Large intestine (tissue), 3 donors: ENCODE measurements around the gene PDE6D. TPM values are rescaled to one million over a fixed set of nuclear protein-coding genes. Genes with fewer than 3 reads are reported as not detected.
"Not testable (repeated sequence)": the region's sequence is repeated elsewhere in the genome, so short reads cannot be mapped to it uniquely, and the experiment has no call there.

ENCODE experiments used
- DNase-seq, 2 donors: peaks; one replicate each; pipeline versions ENCODE4 v3.0.0 to v3.0.0-alpha.2; 2013
- H3K27ac ChIP-seq: one replicate; pipeline ENCODE4 v1.5.1; 2013; ENCODE audit warnings: low read length
- H3K27me3 ChIP-seq: 2 replicates; pipeline ENCODE4 v1.6.1; 2013; ENCODE audit warnings: low read length; ENCODE audit not compliant: control insufficient read depth, insufficient read depth
- H3K36me3 ChIP-seq: 2 replicates; pipeline ENCODE4 v1.6.1; 2013; ENCODE audit warnings: low read length; ENCODE audit not compliant: control insufficient read depth, insufficient read depth
- H3K4me1 ChIP-seq: one replicate; pipeline ENCODE4 v1.6.1; 2013; ENCODE audit warnings: low read length; ENCODE audit not compliant: control insufficient read depth, insufficient read depth
- H3K4me3 ChIP-seq: one replicate; pipeline ENCODE4 v1.5.1; 2013; ENCODE audit warnings: low read length
- H3K9me3 ChIP-seq: one replicate; pipeline ENCODE4 v1.6.1; 2013; ENCODE audit warnings: mild to moderate bottlenecking, low read depth, low read length, moderate library complexity; ENCODE audit not compliant: control insufficient read depth
- WGBS: methylation state at CpG from one replicate; pipeline ENCODE4 v1.1.5; 2013; ENCODE audit warnings: low lambda C conversion rate; ENCODE audit not compliant: insufficient coverage; 5-methylcytosine and 5-hydroxymethylcytosine counted together
- polyA plus RNA-seq: library from polyadenylated mRNA; unstranded; fragments of 120-200 nt; gene quantifications from one replicate; pipeline ENCODE4 v1.2.1, GENCODE V29; 2013

PDE6D gene
- polyA plus RNA-seq, 1 donor = 16.6 TPM

DNA sequence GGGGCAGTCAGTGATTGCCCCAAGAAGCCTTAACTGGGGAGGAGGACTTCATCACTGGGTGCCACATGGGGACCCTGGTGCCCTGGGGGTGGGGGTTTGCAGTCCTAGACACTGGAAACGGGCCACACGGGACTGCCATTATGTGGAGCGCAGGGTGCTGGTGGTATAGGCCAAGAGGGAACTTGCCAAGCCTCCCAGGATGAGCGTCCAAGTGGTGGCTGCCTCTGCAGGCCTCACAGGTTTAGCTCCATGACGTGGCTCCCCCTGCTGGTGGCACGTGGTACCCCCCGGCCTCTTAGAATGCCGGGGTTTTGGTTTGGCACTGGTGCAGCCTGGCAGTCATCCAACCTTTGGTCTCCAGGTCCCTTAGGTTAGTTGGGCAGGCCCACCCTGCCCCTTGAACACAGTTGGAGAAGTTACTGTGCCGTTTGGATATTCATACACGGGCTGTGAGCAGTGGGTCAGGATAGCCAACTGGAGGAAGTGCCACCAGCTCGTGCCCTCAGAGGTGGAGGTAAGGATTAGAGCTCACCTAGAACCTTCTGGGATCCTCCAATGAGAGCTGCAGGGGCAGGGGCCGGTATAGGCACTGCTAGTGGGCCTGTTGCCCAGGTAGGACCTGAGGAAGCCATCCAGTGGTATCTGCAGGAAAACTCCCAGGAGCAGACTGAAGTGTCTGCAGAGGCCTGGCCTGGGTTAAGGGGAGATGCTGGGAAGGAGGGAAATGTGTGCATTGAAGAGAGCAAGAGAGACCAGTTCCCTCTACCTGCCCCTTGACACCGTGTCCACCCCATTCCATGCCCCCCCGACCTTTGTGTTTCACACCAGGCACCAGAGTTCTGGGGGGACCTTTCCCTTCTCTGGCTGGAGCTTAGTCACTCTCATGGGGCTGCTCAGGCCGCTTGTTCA, 67.1 kb downstream of the PDE6D start:
- peaks cover 27% of the 10 kb centered on the region for H3K36me3 ChIP-seq
- no CpG with 5 or more reads among the region's 15 CpGs for whole genome bisulfite sequencing
- DNase-seq = peak; percentile 73 to 80
- no peaks in the 10 kb centered on the region for H3K27me3 ChIP-seq
- peaks cover 8% of the 10 kb centered on the region for H3K9me3 ChIP-seq
- peaks cover 19% of the 10 kb centered on the region for H3K4me1 ChIP-seq
- no peak overlapping the region for H3K4me3 ChIP-seq
- peak overlapping the region; percentile 43 for H3K27ac ChIP-seq

- not testable (repeated sequence) for H3K27me3 ChIP-seq, DNase-seq, H3K4me3 ChIP-seq, H3K9me3 ChIP-seq, H3K27ac ChIP-seq
- Histone ChIP-seq H3K36me3 (peaks cover 27% of the 10 kb centered on the region), H3K4me1 (peaks cover 19% of the 10 kb centered on the region)
Observed at GRCh38 chr2:231713406-231713729, 67.7 kb downstream of the PDE6D start.

DNA sequence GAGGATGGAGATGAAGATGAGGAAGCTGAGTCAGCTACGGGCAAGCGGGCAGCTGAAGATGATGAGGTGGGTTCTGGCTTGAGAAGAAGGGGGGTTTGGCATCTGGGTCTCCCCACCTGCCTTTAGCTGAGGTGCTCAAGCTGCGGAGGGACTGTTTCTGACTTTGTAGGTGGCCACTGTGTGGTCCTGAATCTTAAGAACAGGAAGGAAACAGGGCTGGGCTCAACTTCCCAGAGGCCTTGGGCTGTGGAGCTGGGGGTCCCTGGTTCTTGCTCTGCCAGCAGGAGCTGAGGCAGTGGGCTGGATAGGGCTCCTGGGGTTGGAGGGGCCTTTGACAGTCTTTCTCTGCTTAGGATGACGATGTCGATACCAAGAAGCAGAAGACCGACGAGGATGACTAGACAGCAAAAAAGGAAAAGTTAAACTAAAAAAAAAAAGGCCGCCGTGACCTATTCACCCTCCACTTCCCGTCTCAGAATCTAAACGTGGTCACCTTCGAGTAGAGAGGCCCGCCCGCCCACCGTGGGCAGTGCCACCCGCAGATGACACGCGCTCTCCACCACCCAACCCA, 68.5 kb downstream of the PDE6D start:
- Histone ChIP-seq H3K9me3 (peaks cover 10% of the 10 kb centered on the region), H3K4me3 (peak overlapping the region; percentile 7), H3K4me1 (peaks cover 21% of the 10 kb centered on the region), H3K36me3 (peaks cover 27% of the 10 kb centered on the region)
- not testable (repeated sequence) for H3K27ac ChIP-seq, H3K27me3 ChIP-seq, DNase-seq
- whole genome bisulfite sequencing = no CpG with 5 or more reads among the region's 18 CpGs

- no CpG with 5 or more reads among the region's 9 CpGs for WGBS
- DNase-seq = no peak
- peak overlapping the region; percentile 8 for H3K27ac ChIP-seq
- peaks cover 9% of the 10 kb centered on the region for H3K9me3 ChIP-seq
- H3K4me1 ChIP-seq = peaks cover 22% of the 10 kb centered on the region
- no peaks in the 10 kb centered on the region for H3K27me3 ChIP-seq
- H3K4me3 ChIP-seq = peak overlapping the region; percentile 89
- peaks cover 27% of the 10 kb centered on the region for H3K36me3 ChIP-seq
Observed at GRCh38 chr2:231711677-231712450, 69.2 kb downstream of the PDE6D start.

DNA sequence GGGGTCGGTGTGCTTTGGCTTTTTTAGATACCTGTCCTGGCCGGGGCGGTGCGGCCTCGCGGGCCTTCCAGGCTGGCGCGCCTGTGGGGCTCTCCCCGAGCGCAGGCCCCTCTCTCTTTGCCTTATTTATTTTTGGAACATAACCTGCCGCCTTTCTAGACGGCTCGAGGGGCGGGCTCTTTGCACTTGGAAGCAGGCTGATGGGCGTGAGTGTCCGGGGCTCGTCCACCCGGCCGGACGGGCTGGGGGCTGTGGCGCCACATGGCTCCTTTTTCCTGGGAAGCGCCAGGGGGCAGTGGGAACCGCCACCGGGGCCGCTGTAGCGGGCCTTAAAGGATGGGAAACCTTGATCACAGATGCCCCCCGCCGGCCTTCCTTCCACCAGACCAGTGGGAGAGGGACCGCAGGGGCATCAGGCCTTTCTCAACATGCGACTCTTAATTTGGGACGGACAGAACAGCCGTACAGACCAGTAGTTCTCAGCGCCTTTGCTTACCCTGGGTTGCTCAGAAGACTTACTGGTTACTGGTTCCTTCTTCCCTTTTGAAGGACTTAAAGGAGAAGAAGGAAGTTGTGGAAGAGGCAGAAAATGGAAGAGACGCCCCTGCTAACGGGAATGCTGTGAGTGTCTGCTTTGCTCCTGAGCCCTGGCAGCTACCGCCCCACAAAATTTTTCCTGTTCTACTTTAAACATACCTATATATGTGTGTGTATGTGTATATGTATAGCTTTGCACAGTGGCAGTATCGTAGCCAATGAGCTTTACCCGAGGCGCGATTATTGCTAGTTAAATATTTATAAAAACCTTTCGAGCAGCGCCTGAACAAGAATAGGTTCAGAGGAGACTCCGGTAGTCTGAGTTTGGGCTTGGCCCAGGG, 70.0 kb downstream of the PDE6D start:
- Histone ChIP-seq H3K36me3 (peaks cover 27% of the 10 kb centered on the region), H3K4me3 (peak overlapping the region; percentile 89), H3K27ac (peak overlapping the region; percentile 78), H3K27me3 (no peaks in the 10 kb centered on the region), H3K9me3 (peaks cover 9% of the 10 kb centered on the region), H3K4me1 (peaks cover 22% of the 10 kb centered on the region)
- peak in 1 of 2 donors; percentile 67 for DNase-seq
- WGBS = no CpG with 5 or more reads among the region's 43 CpGs

DNA sequence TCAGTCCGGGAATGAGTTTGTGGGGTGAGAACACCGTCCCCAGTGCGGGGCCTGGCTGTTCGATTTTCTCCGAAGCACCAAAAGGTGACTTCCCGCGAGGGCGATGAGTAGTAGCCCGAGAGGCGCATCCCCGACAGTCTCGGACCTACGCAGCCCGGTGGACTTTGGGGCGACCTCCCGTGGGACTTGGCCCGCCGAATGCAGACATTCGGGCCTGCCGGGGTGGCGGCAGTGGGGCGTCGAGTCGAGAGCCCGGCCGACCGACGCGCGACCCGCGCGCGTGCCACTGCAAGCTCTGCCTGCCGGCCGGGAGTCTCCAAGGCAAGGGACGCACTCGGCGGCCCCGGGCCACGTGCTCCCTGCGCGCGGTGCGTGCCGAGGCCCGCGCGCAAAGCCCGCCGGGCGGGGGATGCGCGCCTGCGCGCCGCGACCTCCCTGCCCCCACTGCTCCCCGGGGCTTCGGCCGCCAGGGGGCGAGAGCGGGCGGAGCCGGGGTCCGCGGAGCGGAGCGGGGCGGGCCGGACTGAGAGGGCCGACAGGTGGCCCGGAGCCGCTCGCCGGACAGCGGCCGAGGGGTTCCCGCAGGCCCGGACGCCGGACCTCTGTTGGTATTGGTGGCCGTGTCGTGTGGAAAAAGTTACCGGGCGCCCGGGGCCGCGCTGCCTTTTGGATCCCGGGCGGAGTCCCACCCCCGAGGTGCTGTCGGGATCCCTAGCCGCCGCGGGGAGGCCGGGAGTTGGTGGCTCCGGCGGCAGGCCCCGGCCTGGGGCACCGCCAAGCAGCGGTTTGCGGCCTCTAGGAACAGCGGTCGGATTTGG, 70.9 kb downstream of the PDE6D start:
- peak; percentile 81 to 90 for DNase-seq
- Histone ChIP-seq H3K4me3 (peak overlapping the region; percentile 95), H3K27me3 (no peaks in the 10 kb centered on the region), H3K36me3 (peaks cover 27% of the 10 kb centered on the region), H3K4me1 (peaks cover 24% of the 10 kb centered on the region), H3K27ac (peak overlapping the region; percentile 92), H3K9me3 (peaks cover 9% of the 10 kb centered on the region)
- no CpG with 5 or more reads among the region's 105 CpGs for WGBS

GRCh38 chr2:231709636-231709980, 71.5 kb downstream of the PDE6D start:
- Histone ChIP-seq H3K9me3 (peaks cover 9% of the 10 kb centered on the region), H3K36me3 (peaks cover 27% of the 10 kb centered on the region), H3K27ac (peak overlapping the region; percentile 92), H3K4me1 (peaks cover 27% of the 10 kb centered on the region), H3K27me3 (no peaks in the 10 kb centered on the region), H3K4me3 (peak overlapping the region; percentile 95)
- no peak for DNase-seq
- WGBS = no CpG with 5 or more reads among the region's 33 CpGs

- peak overlapping the region; percentile 95 for H3K4me3 ChIP-seq
- peaks cover 21% of the 10 kb centered on the region for H3K36me3 ChIP-seq
- no peaks in the 10 kb centered on the region for H3K27me3 ChIP-seq
- H3K4me1 ChIP-seq = peaks cover 23% of the 10 kb centered on the region
- peak in 1 of 2 donors; percentile 70 for DNase-seq
- H3K9me3 ChIP-seq = peaks cover 9% of the 10 kb centered on the region
- WGBS = no CpG with 5 or more reads among the region's 118 CpGs
- peak overlapping the region; percentile 92 for H3K27ac ChIP-seq
Observed at GRCh38 chr2:231708773-231709635, 72.1 kb downstream of the PDE6D start.
